GM12801 (cell line): ENCODE data around the gene ZSCAN25.

ENCODE experiments used
- TF ChIP-seq, protein P1 (sequence below): IDR thresholded peaks from one replicate; pipeline ENCODE4 v1.5.1; 2011; ENCODE audit warnings: control low read depth; ENCODE audit not compliant: insufficient read length; ENCODE audit errors: extremely low read depth

ZSCAN25 gene

DNA sequence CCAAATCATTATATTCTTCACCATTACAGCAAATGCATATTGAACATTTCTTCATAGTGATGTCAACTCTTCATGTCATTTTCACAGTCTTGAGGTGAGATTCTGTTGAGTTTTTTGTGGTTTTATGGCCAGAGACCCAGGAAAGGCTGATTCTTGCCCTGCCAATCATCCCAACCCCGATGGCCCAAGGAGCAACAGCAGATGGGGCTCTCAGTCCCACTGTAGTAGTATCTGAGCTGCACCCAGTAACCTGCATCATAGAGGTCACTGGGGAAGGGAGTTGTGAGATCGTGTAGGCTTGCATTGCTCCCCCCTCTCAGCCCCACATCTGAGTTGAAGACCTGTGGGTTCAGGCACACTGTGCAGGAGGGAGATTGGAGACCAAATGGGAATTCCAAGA is 26.7 kb downstream of the ZSCAN25 start:
- TF ChIP-seq, protein P1, sequence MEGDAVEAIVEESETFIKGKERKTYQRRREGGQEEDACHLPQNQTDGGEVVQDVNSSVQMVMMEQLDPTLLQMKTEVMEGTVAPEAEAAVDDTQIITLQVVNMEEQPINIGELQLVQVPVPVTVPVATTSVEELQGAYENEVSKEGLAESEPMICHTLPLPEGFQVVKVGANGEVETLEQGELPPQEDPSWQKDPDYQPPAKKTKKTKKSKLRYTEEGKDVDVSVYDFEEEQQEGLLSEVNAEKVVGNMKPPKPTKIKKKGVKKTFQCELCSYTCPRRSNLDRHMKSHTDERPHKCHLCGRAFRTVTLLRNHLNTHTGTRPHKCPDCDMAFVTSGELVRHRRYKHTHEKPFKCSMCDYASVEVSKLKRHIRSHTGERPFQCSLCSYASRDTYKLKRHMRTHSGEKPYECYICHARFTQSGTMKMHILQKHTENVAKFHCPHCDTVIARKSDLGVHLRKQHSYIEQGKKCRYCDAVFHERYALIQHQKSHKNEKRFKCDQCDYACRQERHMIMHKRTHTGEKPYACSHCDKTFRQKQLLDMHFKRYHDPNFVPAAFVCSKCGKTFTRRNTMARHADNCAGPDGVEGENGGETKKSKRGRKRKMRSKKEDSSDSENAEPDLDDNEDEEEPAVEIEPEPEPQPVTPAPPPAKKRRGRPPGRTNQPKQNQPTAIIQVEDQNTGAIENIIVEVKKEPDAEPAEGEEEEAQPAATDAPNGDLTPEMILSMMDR: no peak

DNA sequence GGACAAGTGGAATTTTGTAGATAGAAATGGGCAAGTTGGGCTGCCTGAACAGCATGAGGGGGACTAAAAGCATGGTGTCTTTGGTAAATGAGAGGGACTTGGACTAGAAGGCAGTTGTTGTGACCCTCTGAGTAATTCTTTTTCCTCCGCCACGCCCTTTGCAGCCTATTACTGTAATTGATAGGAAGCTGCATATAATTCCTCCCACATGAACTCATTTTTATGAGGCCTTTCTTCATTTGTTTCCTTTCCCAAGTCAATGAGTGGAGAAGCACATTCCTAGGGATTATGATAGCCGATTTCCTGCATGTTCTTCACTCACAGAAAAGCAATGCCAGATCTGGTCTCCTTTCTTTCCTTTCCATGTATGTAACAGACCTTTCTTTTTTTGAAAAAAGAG is 27.7 kb downstream of the ZSCAN25 start:
- TF ChIP-seq, protein P1: no peak

DNA sequence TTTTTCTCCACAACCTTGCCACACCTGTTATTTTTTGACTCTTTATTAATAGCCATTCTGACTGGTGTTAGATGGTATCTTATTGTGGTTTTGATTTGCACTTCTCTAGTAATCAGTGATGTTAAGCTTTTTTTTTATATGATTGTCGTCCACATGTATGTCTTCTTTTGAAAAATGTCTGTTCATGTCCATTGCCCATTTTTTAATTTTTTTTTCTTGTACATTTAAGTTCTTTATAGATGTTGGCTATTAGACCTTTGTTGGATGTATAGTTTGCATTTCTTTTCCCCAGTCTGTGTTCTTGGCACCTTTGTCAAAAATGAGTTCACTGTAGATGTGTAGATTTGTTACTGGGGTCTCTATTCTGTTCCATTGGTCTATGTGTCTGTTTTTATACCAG is 28.8 kb downstream of the ZSCAN25 start:
- TF ChIP-seq, protein P1: no peak

DNA sequence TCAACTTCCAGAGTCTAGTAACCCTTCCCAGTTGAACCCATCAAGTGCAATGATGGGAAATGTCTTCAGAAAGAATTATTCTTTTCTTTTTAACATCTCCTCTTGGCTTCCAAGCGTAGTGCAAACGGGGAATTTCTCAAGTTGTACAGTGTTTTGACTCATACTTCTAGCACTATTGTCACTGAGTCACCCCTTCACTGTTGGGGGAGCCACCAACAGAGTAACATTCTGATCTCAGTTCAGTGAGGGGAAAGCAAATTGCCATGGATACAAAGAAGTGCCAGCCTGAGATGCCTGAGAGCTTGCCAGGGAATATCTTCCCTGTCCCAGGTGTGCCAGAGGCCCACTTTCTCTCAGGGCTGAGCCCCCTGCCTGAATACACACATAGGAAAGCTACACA is 32.1 kb downstream of the ZSCAN25 start:
- TF ChIP-seq, protein P1: no peak

DNA sequence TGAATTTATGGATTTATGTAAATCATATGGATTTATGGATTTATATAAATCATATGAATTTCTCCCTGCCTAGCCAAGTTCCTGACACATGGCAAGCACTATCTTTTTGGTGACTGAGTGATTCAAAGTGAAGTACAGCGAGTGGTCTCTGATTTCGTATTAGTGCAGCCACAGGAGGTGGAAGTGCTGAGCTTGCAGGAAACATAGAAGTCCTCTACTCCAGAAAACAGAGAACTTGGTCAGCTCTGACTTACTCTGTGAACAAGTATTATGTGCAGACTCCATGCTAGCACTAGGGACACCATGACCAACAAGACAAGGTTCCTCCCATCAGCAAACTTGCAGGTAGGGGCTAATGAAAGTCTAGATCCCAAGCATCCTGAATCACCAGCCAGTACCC is 34.5 kb downstream of the ZSCAN25 start:
- TF ChIP-seq, protein P1: no peak

DNA sequence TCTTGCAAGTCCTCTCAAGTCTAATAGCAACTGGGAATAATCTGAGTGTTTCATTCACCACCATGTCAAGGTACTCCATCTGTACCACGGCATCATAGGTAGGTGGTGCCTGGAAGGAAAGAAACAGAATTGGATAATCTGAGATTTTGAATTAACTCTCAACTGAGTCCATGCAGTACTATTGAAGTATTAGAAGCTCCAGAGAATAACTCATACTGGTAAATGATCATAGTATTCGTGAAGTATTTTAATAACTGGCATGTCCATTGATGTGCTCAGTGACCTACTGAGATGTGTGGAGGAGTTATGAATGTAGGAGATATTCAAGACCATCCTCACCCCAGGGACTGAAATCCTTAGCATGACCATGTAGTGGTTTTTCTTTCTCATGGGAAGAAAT is 35.9 kb downstream of the ZSCAN25 start:
- TF ChIP-seq, protein P1: no peak

DNA sequence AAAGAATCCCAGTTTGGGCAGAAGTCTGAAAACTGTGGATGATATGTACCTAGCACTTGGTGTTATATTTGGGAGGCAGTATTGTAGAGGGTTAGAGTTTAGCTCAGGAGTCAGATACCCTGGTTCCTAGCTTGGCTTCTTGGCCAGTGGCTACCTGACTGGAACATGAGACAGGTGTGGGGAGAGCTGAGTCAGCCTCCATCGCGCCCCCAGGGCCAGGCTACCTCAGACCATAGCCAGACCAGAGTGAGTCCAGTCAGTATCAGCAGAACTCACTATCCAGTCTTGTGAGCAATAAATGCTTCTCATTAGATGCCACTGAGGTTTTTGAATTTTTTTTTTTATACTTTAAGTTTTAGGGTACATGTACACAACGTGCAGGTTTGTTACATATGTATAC is 37.0 kb downstream of the ZSCAN25 start:
- TF ChIP-seq, protein P1: no peak
